ENCODE results near the gene RNF182.

DNA sequence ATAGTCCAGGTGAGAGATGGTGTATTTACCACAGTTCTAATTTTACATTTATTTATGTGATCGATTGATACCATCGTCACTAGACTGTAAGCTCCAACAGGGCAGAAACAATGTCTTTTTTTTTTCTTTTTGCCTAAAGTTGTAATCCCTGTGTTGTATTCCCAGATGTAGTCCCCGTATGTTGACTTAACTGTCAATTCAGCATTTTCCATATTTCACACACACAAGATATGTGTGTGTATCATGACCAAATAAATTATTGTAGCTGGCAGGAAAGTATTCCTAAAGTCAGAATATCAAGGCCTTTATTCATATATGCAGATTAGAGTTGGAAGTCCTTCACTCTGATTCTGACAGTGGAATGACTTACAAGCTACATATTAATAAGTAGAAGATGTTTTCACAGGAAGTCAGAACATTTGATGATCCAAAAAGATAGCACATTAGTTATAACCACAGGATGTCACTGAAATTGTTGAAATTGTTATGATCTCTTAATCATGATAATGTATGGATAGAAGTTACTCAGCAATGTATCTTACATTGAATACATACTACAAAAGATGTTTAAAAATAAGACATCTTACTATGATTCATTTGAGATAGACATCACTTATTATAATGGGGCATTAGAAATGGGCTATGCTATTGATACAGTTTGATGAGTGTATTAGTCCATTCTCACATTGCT is 10.6 kb downstream of the RNF182 start:
- TF ChIP-seq, protein P1, sequence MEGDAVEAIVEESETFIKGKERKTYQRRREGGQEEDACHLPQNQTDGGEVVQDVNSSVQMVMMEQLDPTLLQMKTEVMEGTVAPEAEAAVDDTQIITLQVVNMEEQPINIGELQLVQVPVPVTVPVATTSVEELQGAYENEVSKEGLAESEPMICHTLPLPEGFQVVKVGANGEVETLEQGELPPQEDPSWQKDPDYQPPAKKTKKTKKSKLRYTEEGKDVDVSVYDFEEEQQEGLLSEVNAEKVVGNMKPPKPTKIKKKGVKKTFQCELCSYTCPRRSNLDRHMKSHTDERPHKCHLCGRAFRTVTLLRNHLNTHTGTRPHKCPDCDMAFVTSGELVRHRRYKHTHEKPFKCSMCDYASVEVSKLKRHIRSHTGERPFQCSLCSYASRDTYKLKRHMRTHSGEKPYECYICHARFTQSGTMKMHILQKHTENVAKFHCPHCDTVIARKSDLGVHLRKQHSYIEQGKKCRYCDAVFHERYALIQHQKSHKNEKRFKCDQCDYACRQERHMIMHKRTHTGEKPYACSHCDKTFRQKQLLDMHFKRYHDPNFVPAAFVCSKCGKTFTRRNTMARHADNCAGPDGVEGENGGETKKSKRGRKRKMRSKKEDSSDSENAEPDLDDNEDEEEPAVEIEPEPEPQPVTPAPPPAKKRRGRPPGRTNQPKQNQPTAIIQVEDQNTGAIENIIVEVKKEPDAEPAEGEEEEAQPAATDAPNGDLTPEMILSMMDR (IDR thresholded peaks at IDR 0.05 in 8 of 11, conservative IDR thresholded peaks at IDR 0.05 in 3 of 11): no peak
- TF ChIP-seq POLR2A (IDR thresholded peaks at IDR 0.05): no peak
